Heart left ventricle (tissue), 16 donors: Measurements from ENCODE around the gene LYPD4. TPM values are rescaled to one million over a fixed set of nuclear protein-coding genes. Genes with fewer than 3 reads are reported as not detected.

Experiments
- ATAC-seq, 4 donors: fragments of 200-7000 bp; cut with Tn5 transposase; one replicate each; pipeline ENCODE4 v1.9.1; 2020 to 2022; ENCODE audit warnings: moderate library complexity in 4 of 4, mild to moderate bottlenecking in 3 of 4, moderate number of reproducible peaks in 1 of 4
- DNase-seq, 5 donors: peaks; one replicate each; pipeline ENCODE4 v3.0.0-alpha.2; 2020
- H3K27ac ChIP-seq, 12 donors: fragments of 200-600 bp; sonication (generic) in 4 of 12; one replicate each; pipeline versions ENCODE4 v1.5.0 to v1.8.0; 2016 to 2022; ENCODE audit warnings: mild to moderate bottlenecking in 2 of 12
- H3K27me3 ChIP-seq, 9 donors: fragments of 200-600 bp; sonication (generic) in 2 of 9; one replicate each; pipeline versions ENCODE4 v1.5.1 to v1.8.0; 2016 to 2022; ENCODE audit warnings: mild to moderate bottlenecking in 3 of 9
- H3K36me3 ChIP-seq, 9 donors: fragments of 200-600 bp; sonication (generic) in 2 of 9; one replicate each; pipeline versions ENCODE4 v1.5.0 to v1.8.0; 2018 to 2022; ENCODE audit warnings: mild to moderate bottlenecking in 2 of 9
- H3K4me1 ChIP-seq, 12 donors: fragments of 200-600 bp; sonication (generic) in 4 of 12; one replicate each; pipeline versions ENCODE4 v1.5.0 to v1.8.0; 2016 to 2022; ENCODE audit warnings: mild to moderate bottlenecking in 3 of 12
- H3K4me3 ChIP-seq, 12 donors: fragments of 200-600 bp; sonication (generic) in 4 of 12; one replicate each; pipeline versions ENCODE4 v1.5.0 to v1.8.0; 2017 to 2022; ENCODE audit warnings: mild to moderate bottlenecking in 9 of 12, moderate library complexity in 4 of 12
- H3K9me3 ChIP-seq, 12 donors: fragments of 200-600 bp; sonication (generic) in 4 of 12; one replicate each; pipeline versions ENCODE4 v1.5.0 to v1.8.0; 2016 to 2022; ENCODE audit warnings: mild to moderate bottlenecking in 1 of 12
- CTCF ChIP-seq, 12 donors: fragments of 200-600 bp; sonication (generic) in 4 of 12; IDR thresholded peaks; one replicate each; pipeline versions ENCODE4 v1.5.0 to v1.8.0; 2018 to 2022; ENCODE audit warnings: antibody characterized with exemption in 12 of 12, mild to moderate bottlenecking in 5 of 12
- POLR2A ChIP-seq, 2 donors: fragments of 450-650 bp; IDR thresholded peaks; one replicate each; pipeline ENCODE4 v1.6.1; 2017; ENCODE audit warnings: antibody characterized with exemption in 2 of 2, mild to moderate bottlenecking in 2 of 2, moderate library complexity in 2 of 2
- WGBS, 4 donors: extraction: QIAGEN DNeasy Blood & Tissue Kit in 2 of 4; methylation state at CpG; one replicate each; pipeline versions ENCODE4 v1.1.5 to v1.1.7; 2013 to 2018; 5-methylcytosine and 5-hydroxymethylcytosine counted together
- intact Hi-C, 10 donors: fragments of 100-400 bp; cut with DNase I; formaldehyde crosslinking; loops; one replicate each; pipeline versions ENCODE4 v1.11.1 to v1.14.2; 2022
- polyA plus RNA-seq, 2 donors: library from polyadenylated mRNA; stranded (reverse); fragments of 200-250 nt; gene quantifications; one replicate each; pipeline ENCODE4 v1.2.3, GENCODE V29; 2013
- total RNA-seq, 9 donors: library from RNA; depleted of rRNA in 2 of 9; stranded (reverse); fragments of >200 nt in 2 of 9; fragmentation: NEBNext Ultra II Directional in 3 of 9; extraction: Animal tissue kit (Norgen Biotek cat#: 25700) in 3 of 9; gene quantifications; one replicate each; pipeline versions ENCODE4 v1.1.0 to v1.2.4, GENCODE V29; 2016 to 2023
- donor health status: ischemic (EF 13 %, LVEDD 7.1; RV severe dilation, severe dysfunction).
- donor health status: healthy with polysubstance abuse.
- donor health status: DM: no; HTN: yes; CAD: no.
- donor health status: DM: no; HTN: no; CAD: no.
- donor health status: ischemic (EF 25% LVEDD 6.9; RV normal size, moderate dysfunction).
- donor health status: ischemic (EF 25% LVEDD 5.7; RV mildly dilated, moderate dysfunction).
- donor health status: healthy.
- donor health status: DM: yes; HTN: yes; CAD: no.
- donor health status: ischemic (EF 35%, LVEDD 5.7; RV mildly dilated, moderate dysfunction).
- donor health status: nonischemic (EF 11% LVEDD 7.7; RV severe dilation, severe dysfunction).
- donor health status: DM: yes; HTN: yes; CAD: no.
- donor health status: PGD.
- donor health status: ischemic (EF 29% LVEDD 5.4; RV normal size, mild dysfunction).
- donor health status: nonischemic (EF 23%, LVEDD 6.1; RV moderate dilation, normal function).

The LYPD4 gene
- total and polyA plus RNA-seq, 11 donors = not detected

- WGBS, 4 donors = 58 to 68% (median 59%) methylated on average over 5 of the region's 5 CpGs
- no peak for ATAC-seq
- intact Hi-C loops = no loop called here
- no peaks in the 10 kb centered on the region for H3K9me3 ChIP-seq
- H3K27ac ChIP-seq = no peak overlapping the region
- H3K4me3 ChIP-seq = no peak overlapping the region
- peaks cover 0 to 15% (median 0%) of the 10 kb centered on the region in 9 donors for H3K27me3 ChIP-seq
- H3K4me1 ChIP-seq = no peaks in the 10 kb centered on the region
- no peak for TF ChIP-seq POLR2A (IDR thresholded peaks at IDR 0.05)
- no peak for TF ChIP-seq CTCF (IDR thresholded peaks at IDR 0.05)
- no peak for DNase-seq
- no peaks in the 10 kb centered on the region for H3K36me3 ChIP-seq
These were observed 5.9 kb upstream of the LYPD4 start for GRCh38 chr19:41850381-41850780.

GRCh38 chr19:41849067-41849466 lies 4.6 kb upstream of the LYPD4 start:
- Histone ChIP-seq H3K4me1 (no peaks in the 10 kb centered on the region), H3K9me3 (no peaks in the 10 kb centered on the region), H3K4me3 (no peak overlapping the region), H3K27me3 (peaks cover 0 to 15% (median 0%) of the 10 kb centered on the region in 9 donors), H3K36me3 (no peaks in the 10 kb centered on the region), H3K27ac (no peak overlapping the region)
- ATAC-seq (no peak), DNase-seq (no peak)
- TF ChIP-seq CTCF (IDR thresholded peaks at IDR 0.05) = no peak
- TF ChIP-seq POLR2A (IDR thresholded peaks at IDR 0.05) = no peak
- intact Hi-C loops = no loop called here
- 72 to 79% (median 74%) methylated on average over 2 of the region's 2 CpGs for WGBS, 4 donors

- intact Hi-C loops = no loop called here
- H3K27me3 ChIP-seq = peaks cover 0 to 15% (median 0%) of the 10 kb centered on the region in 9 donors
- WGBS, 4 donors = 80 to 86% (median 82%) methylated on average over 6 of the region's 6 CpGs
- no peak for DNase-seq
- no peak overlapping the region for H3K4me3 ChIP-seq
- no peak overlapping the region for H3K27ac ChIP-seq
- TF ChIP-seq CTCF (IDR thresholded peaks at IDR 0.05) (no peak), POLR2A (IDR thresholded peaks at IDR 0.05) (no peak)
- no peaks in the 10 kb centered on the region for H3K9me3 ChIP-seq
- ATAC-seq = no peak
- no peaks in the 10 kb centered on the region for H3K36me3 ChIP-seq
- no peaks in the 10 kb centered on the region for H3K4me1 ChIP-seq
These were observed 4.2 kb upstream of the LYPD4 start for GRCh38 chr19:41848666-41849065.

- no peak overlapping the region for H3K27ac ChIP-seq
- intact Hi-C loops = no loop called here
- H3K27me3 ChIP-seq = peaks cover 0 to 17% (median 0%) of the 10 kb centered on the region in 9 donors
- H3K36me3 ChIP-seq = no peaks in the 10 kb centered on the region
- TF ChIP-seq CTCF (IDR thresholded peaks at IDR 0.05) = no peak
- TF ChIP-seq POLR2A (IDR thresholded peaks at IDR 0.05) = no peak
- no peaks in the 10 kb centered on the region for H3K9me3 ChIP-seq
- 82 to 89% (median 86%) methylated on average over 13 to 19 of the region's 19 CpGs for WGBS, 4 donors
- DNase-seq (no peak), ATAC-seq (no peak)
- H3K4me1 ChIP-seq = no peaks in the 10 kb centered on the region
- no peak overlapping the region for H3K4me3 ChIP-seq
These were observed 3.0 kb upstream of the LYPD4 start for GRCh38 chr19:41847351-41848105.
